ENCODE measurements around the gene MIA3. TPM values are rescaled to one million over a fixed set of nuclear protein-coding genes. Genes with fewer than 3 reads are reported as not detected.
A peak's percentile ranks its signal among the peaks of the same experiment; 100 is the strongest.

Gene MIA3
- total and polyA plus RNA-seq, 9 of the 15 experiments (the other 6 are each of a cell fraction or from before 2014, with no cell fraction given), result 21.6 to 89.4 (median 40.8) TPM

DNA sequence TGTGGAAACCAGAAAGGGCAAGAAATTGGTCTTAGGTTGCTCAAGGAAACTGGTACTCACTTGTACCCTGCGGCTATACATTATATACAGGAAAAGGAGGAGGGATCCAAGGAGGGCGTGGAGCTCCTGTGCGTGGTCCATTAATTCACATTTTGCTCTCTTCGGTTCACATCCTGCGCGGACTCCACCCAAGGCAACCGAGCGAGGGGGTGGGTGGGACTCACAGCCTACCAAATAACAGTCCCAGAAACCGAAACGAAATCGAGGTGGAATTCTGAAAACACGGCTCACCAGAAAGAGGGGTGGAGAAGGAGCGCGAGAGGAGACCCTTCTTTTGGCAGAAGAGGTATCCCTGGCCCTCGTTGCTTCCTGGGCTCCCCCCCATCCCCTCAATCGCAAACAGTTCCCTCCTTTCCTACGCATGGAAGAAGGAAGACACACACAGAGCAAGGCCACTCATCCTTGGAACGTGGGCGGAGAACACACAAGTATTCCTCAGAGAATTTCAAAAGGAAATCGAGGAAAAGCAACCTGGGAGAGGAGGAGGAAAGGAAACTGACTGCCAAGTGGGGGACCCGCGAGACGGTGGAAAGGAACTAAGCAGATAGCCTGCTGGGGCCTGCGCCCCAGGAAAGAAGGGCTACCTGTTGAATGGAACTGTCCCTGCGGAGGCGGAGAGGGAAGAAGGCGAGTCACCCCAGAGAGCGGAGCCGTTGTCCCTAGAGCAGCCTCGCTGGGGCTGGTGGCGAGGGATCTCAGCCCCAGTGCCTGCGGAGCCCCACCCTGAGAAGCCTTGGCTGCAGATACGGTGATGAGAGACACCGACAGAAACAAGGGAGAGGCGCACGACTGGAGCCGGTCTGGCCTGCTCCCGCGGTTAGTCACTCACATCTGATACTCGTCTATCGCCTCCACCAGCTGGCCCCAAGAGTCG, 93.7 kb downstream of the MIA3 start (continued):
- TF ChIP-seq ZNF12 (CRISPR knock-in tag; IDR thresholded peaks at IDR 0.05), result no peak
- peak; percentile 88 for TF ChIP-seq ZBTB17 (CRISPR knock-in tag; IDR thresholded peaks at IDR 0.05)
- no peak for TF ChIP-seq ZNF224 (CRISPR knock-in tag; IDR thresholded peaks at IDR 0.05)
- peak; percentile 41 to 51; a peak in 2 of 4 replicates for TF ChIP-seq FOXK2 (conservative IDR thresholded peaks at IDR 0.05 in 1 of 2, IDR thresholded peaks at IDR 0.05 in 1 of 2; ENCODE audit: low read depth in 2 of 2)
- TF ChIP-seq UBTF (IDR thresholded peaks at IDR 0.05; ENCODE audit: borderline replicate concordance in 1 of 2, low read depth in 2 of 2, low read length in 2 of 2), result peak; percentile 87 to 93; a peak in 3 of 4 replicates
- TF ChIP-seq ZNF431 (CRISPR knock-in tag; IDR thresholded peaks at IDR 0.05), result 0 out of 2 replicates have a peak, but pooled peaks have one; percentile 31
- peak; percentile 83 for TF ChIP-seq RNF2 (IDR thresholded peaks at IDR 0.05)
- TF ChIP-seq, protein P1, sequence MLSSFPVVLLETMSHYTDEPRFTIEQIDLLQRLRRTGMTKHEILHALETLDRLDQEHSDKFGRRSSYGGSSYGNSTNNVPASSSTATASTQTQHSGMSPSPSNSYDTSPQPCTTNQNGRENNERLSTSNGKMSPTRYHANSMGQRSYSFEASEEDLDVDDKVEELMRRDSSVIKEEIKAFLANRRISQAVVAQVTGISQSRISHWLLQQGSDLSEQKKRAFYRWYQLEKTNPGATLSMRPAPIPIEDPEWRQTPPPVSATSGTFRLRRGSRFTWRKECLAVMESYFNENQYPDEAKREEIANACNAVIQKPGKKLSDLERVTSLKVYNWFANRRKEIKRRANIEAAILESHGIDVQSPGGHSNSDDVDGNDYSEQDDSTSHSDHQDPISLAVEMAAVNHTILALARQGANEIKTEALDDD (IDR thresholded peaks at IDR 0.05), result peak; percentile 59; the same call in 1 of the 2 replicates
- TF ChIP-seq ETS1 (conservative IDR thresholded peaks at IDR 0.05; ENCODE audit: control insufficient read depth, low read depth, low read length), result no peak
- no peak for TF ChIP-seq BRD4 (IDR thresholded peaks at IDR 0.05)
- TF ChIP-seq SMAD4 (CRISPR knock-in tag; conservative IDR thresholded peaks at IDR 0.05), result peak; percentile 96
- peak in 1 of 2 experiments; percentile 48 for TF ChIP-seq NCOA2 (IDR thresholded peaks at IDR 0.05; ENCODE audit: partially characterized antibody in 2 of 2)
- peak; percentile 96 for TF ChIP-seq TFAP4 (CRISPR knock-in tag; IDR thresholded peaks at IDR 0.05; ENCODE audit: borderline replicate concordance)
- TF ChIP-seq DACH1 (IDR thresholded peaks at IDR 0.05; ENCODE audit: partially characterized antibody), result peak; percentile 73
- TF ChIP-seq, protein P2, sequence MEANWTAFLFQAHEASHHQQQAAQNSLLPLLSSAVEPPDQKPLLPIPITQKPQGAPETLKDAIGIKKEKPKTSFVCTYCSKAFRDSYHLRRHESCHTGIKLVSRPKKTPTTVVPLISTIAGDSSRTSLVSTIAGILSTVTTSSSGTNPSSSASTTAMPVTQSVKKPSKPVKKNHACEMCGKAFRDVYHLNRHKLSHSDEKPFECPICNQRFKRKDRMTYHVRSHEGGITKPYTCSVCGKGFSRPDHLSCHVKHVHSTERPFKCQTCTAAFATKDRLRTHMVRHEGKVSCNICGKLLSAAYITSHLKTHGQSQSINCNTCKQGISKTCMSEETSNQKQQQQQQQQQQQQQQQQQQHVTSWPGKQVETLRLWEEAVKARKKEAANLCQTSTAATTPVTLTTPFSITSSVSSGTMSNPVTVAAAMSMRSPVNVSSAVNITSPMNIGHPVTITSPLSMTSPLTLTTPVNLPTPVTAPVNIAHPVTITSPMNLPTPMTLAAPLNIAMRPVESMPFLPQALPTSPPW (CRISPR knock-in tag; IDR thresholded peaks at IDR 0.05), result peak; percentile 33
- TF ChIP-seq GATA2 (CRISPR knock-in tag; IDR thresholded peaks at IDR 0.05), result peak; percentile 76
- TF ChIP-seq IRF2 (CRISPR knock-in tag; IDR thresholded peaks at IDR 0.05), result no peak
- TF ChIP-seq SMARCA5 (IDR thresholded peaks at IDR 0.05), result 0 out of 2 replicates have a peak, but pooled peaks have one; percentile 33
- peak; percentile 77 for TF ChIP-seq NFIC (IDR thresholded peaks at IDR 0.05)
- peak; percentile 93 for TF ChIP-seq CBFA2T3 (IDR thresholded peaks at IDR 0.05)
